ENCODE results near the gene GSDME.

Gene GSDME

GRCh38 chr7:24700521-24701260 lies 56.6 kb downstream of the GSDME start:
- Mint-ChIP-seq H3K4me1 (ENCODE audit: low read depth) (no peaks in the 10 kb centered on the region), H3K36me3 (peaks cover 12% of the 10 kb centered on the region), H3K27me3 (no peaks in the 10 kb centered on the region), H3K27ac (no peak overlapping the region), H3K9me3 (ENCODE audit: low read depth) (no peaks in the 10 kb centered on the region), H3K4me3 (no peak overlapping the region)

- H3K27ac Mint-ChIP-seq, result no peak overlapping the region
- H3K36me3 Mint-ChIP-seq, result peaks cover 20% of the 10 kb centered on the region
- no peaks in the 10 kb centered on the region for H3K4me1 Mint-ChIP-seq (ENCODE audit: low read depth)
- H3K27me3 Mint-ChIP-seq, result no peaks in the 10 kb centered on the region
- no peaks in the 10 kb centered on the region for H3K9me3 Mint-ChIP-seq (ENCODE audit: low read depth)
- H3K4me3 Mint-ChIP-seq, result no peak overlapping the region
Observed at GRCh38 chr7:24698531-24699266, 58.6 kb downstream of the GSDME start.

DNA sequence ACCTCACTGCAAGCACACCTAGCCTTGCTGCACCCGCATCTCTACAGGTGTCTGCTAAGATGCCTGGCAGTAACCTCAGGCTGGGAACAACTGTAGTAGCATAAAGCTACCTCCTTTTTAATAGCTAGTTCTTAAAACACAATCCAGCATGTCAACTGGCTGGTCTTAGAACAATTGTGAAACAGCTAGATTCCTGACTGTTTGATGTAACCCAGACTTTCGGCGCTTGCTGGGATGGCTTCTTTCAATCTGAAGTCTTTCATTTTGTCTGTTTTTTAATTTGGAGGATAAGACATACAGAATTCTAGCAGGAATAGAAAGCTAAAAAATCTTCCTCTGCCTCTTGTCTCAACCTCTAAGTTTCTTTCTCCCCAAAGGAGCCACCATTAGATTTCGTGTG lies 59.8 kb downstream of the GSDME start:
- peaks cover 20% of the 10 kb centered on the region for H3K36me3 Mint-ChIP-seq
- H3K4me3 Mint-ChIP-seq, result no peak overlapping the region
- H3K27me3 Mint-ChIP-seq, result no peaks in the 10 kb centered on the region
- no peaks in the 10 kb centered on the region for H3K4me1 Mint-ChIP-seq (ENCODE audit: low read depth)
- H3K9me3 Mint-ChIP-seq (ENCODE audit: low read depth), result no peaks in the 10 kb centered on the region
- H3K27ac Mint-ChIP-seq, result no peak overlapping the region

DNA sequence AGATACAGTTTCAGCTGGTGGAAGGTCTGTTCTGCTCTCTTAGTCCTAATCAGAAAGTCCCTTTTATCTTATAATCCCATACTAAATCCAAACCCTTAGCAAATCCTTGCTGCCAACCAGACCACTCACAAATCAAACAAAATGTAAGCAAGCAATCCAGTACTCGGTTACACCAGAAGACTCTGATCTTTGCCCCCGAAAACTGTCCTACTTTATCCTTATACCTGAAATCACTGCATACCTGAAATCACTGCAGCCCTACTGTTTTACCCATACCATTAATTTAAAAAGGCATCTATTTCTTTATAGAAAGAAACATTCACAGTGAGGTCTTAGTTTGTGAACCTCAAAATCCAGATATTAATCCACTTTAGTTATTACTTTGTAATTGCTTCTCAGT lies 64.7 kb downstream of the GSDME start:
- Mint-ChIP-seq H3K4me1 (ENCODE audit: low read depth) (no peaks in the 10 kb centered on the region), H3K36me3 (peaks cover 23% of the 10 kb centered on the region), H3K9me3 (ENCODE audit: low read depth) (no peaks in the 10 kb centered on the region), H3K4me3 (no peak overlapping the region), H3K27me3 (no peaks in the 10 kb centered on the region), H3K27ac (no peak overlapping the region)

DNA sequence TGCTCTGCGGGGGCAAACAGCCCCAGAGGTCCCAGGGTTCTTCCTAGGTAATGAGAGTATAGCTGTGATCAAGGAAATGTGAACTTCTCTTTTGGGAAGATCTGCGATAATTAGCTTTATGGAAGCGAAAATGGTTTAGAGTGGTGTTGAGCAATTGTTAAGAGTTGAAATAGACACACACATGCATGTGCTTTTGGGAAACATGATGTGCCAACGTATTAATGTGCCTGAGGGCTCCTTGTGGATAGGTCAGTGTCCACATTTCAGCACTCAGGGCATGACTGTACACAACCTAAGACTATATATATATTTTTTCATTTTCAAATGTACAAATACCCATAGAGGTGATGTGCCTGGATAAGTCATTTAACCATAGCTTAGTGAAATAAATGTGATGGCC lies 67.0 kb downstream of the GSDME start:
- no peaks in the 10 kb centered on the region for H3K4me1 Mint-ChIP-seq (ENCODE audit: low read depth)
- H3K27me3 Mint-ChIP-seq, result no peaks in the 10 kb centered on the region

GRCh38 chr7:24685708-24686107 lies 71.6 kb downstream of the GSDME start:
- Mint-ChIP-seq H3K27ac (no peak overlapping the region), H3K27me3 (no peaks in the 10 kb centered on the region), H3K4me3 (no peak overlapping the region), H3K4me1 (ENCODE audit: low read depth) (no peaks in the 10 kb centered on the region), H3K9me3 (ENCODE audit: low read depth) (no peaks in the 10 kb centered on the region), H3K36me3 (peaks cover 36% of the 10 kb centered on the region)

More for the DNA sequence above, 67.0 kb downstream of the GSDME start:
- no peak overlapping the region for H3K27ac Mint-ChIP-seq
- no peak overlapping the region for H3K4me3 Mint-ChIP-seq
- H3K36me3 Mint-ChIP-seq, result peaks cover 27% of the 10 kb centered on the region
- H3K9me3 Mint-ChIP-seq (ENCODE audit: low read depth), result no peaks in the 10 kb centered on the region

- H3K36me3 Mint-ChIP-seq, result peaks cover 15% of the 10 kb centered on the region
- no peaks in the 10 kb centered on the region for H3K4me1 Mint-ChIP-seq (ENCODE audit: low read depth)
- H3K4me3 Mint-ChIP-seq, result no peak overlapping the region
- no peak overlapping the region for H3K27ac Mint-ChIP-seq
- H3K27me3 Mint-ChIP-seq, result no peaks in the 10 kb centered on the region
- no peaks in the 10 kb centered on the region for H3K9me3 Mint-ChIP-seq (ENCODE audit: low read depth)
Observed at GRCh38 chr7:24670782-24671181, 86.5 kb downstream of the GSDME start.

DNA sequence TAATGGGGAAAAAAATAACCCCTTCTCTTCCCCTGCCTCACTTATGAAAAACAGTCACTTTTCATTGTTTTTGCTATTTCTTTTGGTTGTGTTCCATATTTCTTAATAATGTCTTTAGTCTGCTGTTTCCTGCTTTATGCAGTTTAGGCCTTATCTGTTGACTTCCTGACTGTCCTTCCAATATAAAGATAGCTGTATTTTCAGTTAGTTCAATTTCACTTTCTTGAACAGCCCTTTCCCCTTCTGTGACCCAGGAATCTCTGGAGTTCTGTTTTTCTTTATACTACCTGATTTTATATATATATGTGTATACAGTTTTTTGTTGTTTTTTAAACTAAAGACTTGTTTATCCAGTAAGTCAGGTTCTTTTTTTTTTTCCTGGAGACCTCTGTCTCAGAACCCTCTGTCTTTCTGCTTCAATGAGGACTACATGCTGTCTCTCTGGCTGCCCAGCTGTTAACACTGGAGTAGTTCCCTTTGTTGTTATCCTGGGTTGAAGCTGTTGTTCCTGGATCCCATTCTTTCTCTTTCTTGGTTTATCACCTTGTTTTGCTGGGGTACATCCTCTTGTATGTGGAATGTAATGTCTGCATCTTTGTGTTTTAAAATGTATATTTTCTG lies 87.2 kb downstream of the GSDME start:
- no peak overlapping the region for H3K27ac Mint-ChIP-seq
- H3K4me1 Mint-ChIP-seq (ENCODE audit: low read depth), result no peaks in the 10 kb centered on the region
- no peaks in the 10 kb centered on the region for H3K9me3 Mint-ChIP-seq (ENCODE audit: low read depth)
- H3K36me3 Mint-ChIP-seq, result peaks cover 15% of the 10 kb centered on the region
- H3K4me3 Mint-ChIP-seq, result no peak overlapping the region
- no peaks in the 10 kb centered on the region for H3K27me3 Mint-ChIP-seq

GRCh38 chr7:24668927-24669635 lies 88.2 kb downstream of the GSDME start:
- Mint-ChIP-seq H3K36me3 (peaks cover 13% of the 10 kb centered on the region), H3K4me3 (no peak overlapping the region), H3K9me3 (ENCODE audit: low read depth) (no peaks in the 10 kb centered on the region), H3K27me3 (no peaks in the 10 kb centered on the region), H3K4me1 (ENCODE audit: low read depth) (no peaks in the 10 kb centered on the region), H3K27ac (no peak overlapping the region)

DNA sequence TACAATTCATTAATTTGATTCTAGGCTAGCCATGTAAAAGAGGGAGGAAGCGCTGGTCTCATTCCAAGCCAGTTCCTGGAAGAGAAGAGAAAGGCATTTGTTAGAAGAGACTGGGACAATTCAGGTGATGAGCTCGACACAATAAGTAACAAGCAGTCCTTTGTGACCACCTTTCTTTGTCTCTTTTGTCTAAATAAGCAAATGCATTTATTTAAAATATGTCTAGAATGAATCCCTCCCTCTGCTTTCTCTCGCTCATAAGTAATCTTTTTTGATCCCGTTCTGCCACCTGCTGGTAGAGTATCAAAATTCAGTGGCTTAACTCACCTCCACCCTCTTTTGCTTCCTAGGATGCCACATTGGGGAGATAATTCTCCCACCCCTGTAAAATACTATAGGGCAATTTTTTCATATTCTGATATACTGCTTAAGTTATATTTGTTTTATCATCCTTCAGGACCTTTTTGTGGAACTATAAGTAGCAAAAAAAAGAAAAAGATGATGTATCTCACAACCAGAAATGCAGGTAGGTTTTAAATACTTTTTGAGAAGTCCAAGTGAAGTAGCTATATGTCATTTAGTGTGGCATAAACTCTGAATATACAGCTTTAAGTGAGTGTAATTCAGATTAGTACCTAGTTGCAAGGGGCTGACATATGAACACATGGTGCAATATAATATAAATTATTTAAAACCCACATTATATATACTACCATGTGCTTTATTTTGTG lies 91.5 kb downstream of the GSDME start:
- H3K27me3 Mint-ChIP-seq, result no peaks in the 10 kb centered on the region
- no peaks in the 10 kb centered on the region for H3K4me1 Mint-ChIP-seq (ENCODE audit: low read depth)
- H3K27ac Mint-ChIP-seq, result no peak overlapping the region
- H3K36me3 Mint-ChIP-seq, result peaks cover 4% of the 10 kb centered on the region
- no peak overlapping the region for H3K4me3 Mint-ChIP-seq
- H3K9me3 Mint-ChIP-seq (ENCODE audit: low read depth), result no peaks in the 10 kb centered on the region

DNA sequence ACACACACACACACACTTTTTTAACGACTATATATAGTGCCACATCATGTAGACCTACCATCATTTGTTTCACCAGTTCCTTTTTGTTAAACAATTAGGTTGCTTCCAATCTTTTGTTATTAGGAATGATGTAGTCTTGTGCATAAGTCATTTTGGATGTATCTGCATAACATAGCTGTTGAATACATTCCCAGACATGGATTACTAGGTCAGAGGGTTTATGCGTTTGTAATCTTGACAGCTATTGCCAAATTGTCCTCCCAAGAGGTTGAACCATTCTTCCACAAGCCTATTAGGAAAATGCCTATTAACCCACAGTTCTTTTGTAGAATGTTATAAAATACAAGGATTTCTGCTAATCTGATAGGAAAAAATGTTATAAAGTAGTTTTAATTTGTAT lies 96.7 kb downstream of the GSDME start:
- Mint-ChIP-seq H3K27me3 (no peaks in the 10 kb centered on the region), H3K4me3 (no peak overlapping the region), H3K27ac (no peak overlapping the region), H3K9me3 (ENCODE audit: low read depth) (no peaks in the 10 kb centered on the region), H3K4me1 (ENCODE audit: low read depth) (no peaks in the 10 kb centered on the region), H3K36me3 (peaks cover 7% of the 10 kb centered on the region)

GRCh38 chr7:24659505-24659904 lies 97.8 kb downstream of the GSDME start:
- Mint-ChIP-seq H3K27me3 (no peaks in the 10 kb centered on the region), H3K4me1 (ENCODE audit: low read depth) (no peaks in the 10 kb centered on the region), H3K9me3 (ENCODE audit: low read depth) (no peaks in the 10 kb centered on the region), H3K4me3 (no peak overlapping the region), H3K27ac (no peak overlapping the region), H3K36me3 (peaks cover 8% of the 10 kb centered on the region)

GRCh38 chr7:24657980-24658379 lies 99.3 kb downstream of the GSDME start:
- Mint-ChIP-seq H3K4me3 (no peak overlapping the region), H3K4me1 (ENCODE audit: low read depth) (peaks cover 6% of the 10 kb centered on the region), H3K27ac (no peak overlapping the region), H3K9me3 (ENCODE audit: low read depth) (no peaks in the 10 kb centered on the region), H3K27me3 (no peaks in the 10 kb centered on the region), H3K36me3 (peaks cover 10% of the 10 kb centered on the region)

GRCh38 chr7:24656608-24657007 lies 100.7 kb downstream of the GSDME start:
- Mint-ChIP-seq H3K4me1 (ENCODE audit: low read depth) (peaks cover 10% of the 10 kb centered on the region), H3K9me3 (ENCODE audit: low read depth) (no peaks in the 10 kb centered on the region), H3K27me3 (no peaks in the 10 kb centered on the region), H3K4me3 (no peak overlapping the region), H3K27ac (no peak overlapping the region), H3K36me3 (peaks cover 10% of the 10 kb centered on the region)

Measured in activated naive CD8-positive, alpha-beta T cell (primary cell).